Esophagus squamous epithelium (tissue), 5 donors: ENCODE results near the gene AIF1L. TPM values are rescaled to one million over a fixed set of nuclear protein-coding genes. Genes with fewer than 3 reads are reported as not detected.
A peak's percentile ranks its signal among the peaks of the same experiment; 100 is the strongest.

Source experiments
- DNase-seq: peaks from one replicate; lab custom pipeline; 2025; lab: John Stamatoyannopoulos, UW
- H3K27ac ChIP-seq, 4 donors: fragments of 200-600 bp; sonication (generic); one replicate each; pipeline ENCODE4 v1.5.1; 2016 to 2019; ENCODE audit warnings: mild to moderate bottlenecking in 1 of 4
- H3K27me3 ChIP-seq, 4 donors: fragments of 200-600 bp; sonication (generic); 1 replicate in 3 of 4; 2 replicates in 1 of 4; pipeline versions ENCODE4 v1.5.1 to v1.6.0; 2017 to 2021; ENCODE audit warnings: antibody characterized with exemption in 1 of 4
- H3K36me3 ChIP-seq, 3 donors: fragments of 200-600 bp; sonication (generic); one replicate each; pipeline ENCODE4 v1.5.1; 2016 to 2019
- H3K4me1 ChIP-seq, 3 donors: fragments of 200-600 bp; sonication (generic); one replicate each; pipeline ENCODE4 v1.5.1; 2017 to 2019
- H3K4me3 ChIP-seq, 4 donors: fragments of 200-600 bp; sonication (generic); 1 replicate in 3 of 4; 2 replicates in 1 of 4; pipeline ENCODE4 v1.5.1; 2016 to 2019; ENCODE audit warnings: mild to moderate bottlenecking in 2 of 4, moderate library complexity in 1 of 4
- H3K9me3 ChIP-seq, 3 donors: fragments of 200-600 bp; sonication (generic); one replicate each; pipeline ENCODE4 v1.5.1; 2016 to 2019
- POLR2A ChIP-seq, 4 donors: fragments of 450-650 bp; IDR thresholded peaks; one replicate each; pipeline ENCODE4 v1.6.1; 2017; ENCODE audit warnings: antibody characterized with exemption in 4 of 4, mild to moderate bottlenecking in 4 of 4, moderate library complexity in 3 of 4
- WGBS, 2 donors: methylation state at CpG; one replicate each; pipeline ENCODE4 v1.1.5; 2018; 5-methylcytosine and 5-hydroxymethylcytosine counted together
- intact Hi-C: fragments of 100-400 bp; cut with DNase I; formaldehyde crosslinking; loops from one replicate; pipeline ENCODE4 v1.15.0; 2022
- total RNA-seq, 4 donors: library from RNA; depleted of rRNA; stranded (reverse); fragments of >200 nt; gene quantifications; one replicate each; pipeline ENCODE4 v1.1.0, GENCODE V29; 2016
- TF ChIP-seq, protein P1 (sequence below), 6 experiments: fragments of 450-650 bp in 4 of 6; fragments of 200-600 bp in 2 of 6; sonication (generic) in 2 of 6; IDR thresholded peaks; one replicate each; pipeline ENCODE4 v1.5.1; 2016 to 2019; ENCODE audit warnings: antibody characterized with exemption in 6 of 6, mild to moderate bottlenecking in 4 of 6, moderate library complexity in 4 of 6
- donor health status: DM: yes; HTN: yes; CAD: no.

Gene AIF1L
- total RNA-seq, 4 donors from 2014 or later = 30.4 to 71.6 (median 38.3) TPM

- TF ChIP-seq, protein P1, sequence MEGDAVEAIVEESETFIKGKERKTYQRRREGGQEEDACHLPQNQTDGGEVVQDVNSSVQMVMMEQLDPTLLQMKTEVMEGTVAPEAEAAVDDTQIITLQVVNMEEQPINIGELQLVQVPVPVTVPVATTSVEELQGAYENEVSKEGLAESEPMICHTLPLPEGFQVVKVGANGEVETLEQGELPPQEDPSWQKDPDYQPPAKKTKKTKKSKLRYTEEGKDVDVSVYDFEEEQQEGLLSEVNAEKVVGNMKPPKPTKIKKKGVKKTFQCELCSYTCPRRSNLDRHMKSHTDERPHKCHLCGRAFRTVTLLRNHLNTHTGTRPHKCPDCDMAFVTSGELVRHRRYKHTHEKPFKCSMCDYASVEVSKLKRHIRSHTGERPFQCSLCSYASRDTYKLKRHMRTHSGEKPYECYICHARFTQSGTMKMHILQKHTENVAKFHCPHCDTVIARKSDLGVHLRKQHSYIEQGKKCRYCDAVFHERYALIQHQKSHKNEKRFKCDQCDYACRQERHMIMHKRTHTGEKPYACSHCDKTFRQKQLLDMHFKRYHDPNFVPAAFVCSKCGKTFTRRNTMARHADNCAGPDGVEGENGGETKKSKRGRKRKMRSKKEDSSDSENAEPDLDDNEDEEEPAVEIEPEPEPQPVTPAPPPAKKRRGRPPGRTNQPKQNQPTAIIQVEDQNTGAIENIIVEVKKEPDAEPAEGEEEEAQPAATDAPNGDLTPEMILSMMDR (IDR thresholded peaks at IDR 0.05) = no peak
- no peak for TF ChIP-seq POLR2A (IDR thresholded peaks at IDR 0.05)
- DNase-seq = no peak
- Histone ChIP-seq H3K4me3 (no peak overlapping the region), H3K27ac (no peak overlapping the region), H3K9me3 (no peaks in the 10 kb centered on the region), H3K4me1 (peaks cover 0 to 32% (median 5%) of the 10 kb centered on the region in 3 donors), H3K27me3 (peaks cover 0 to 47% (median 0%) of the 10 kb centered on the region in 4 donors), H3K36me3 (no peaks in the 10 kb centered on the region)
- 79 to 85% methylated on average over 2 to 10 of the region's 13 CpGs for WGBS, 2 donors
- intact Hi-C loops = no loop called here
These were observed 6.1 kb upstream of the AIF1L start for GRCh38 chr9:131090025-131090787.

GRCh38 chr9:131091352-131091992, 4.9 kb upstream of the AIF1L start:
- WGBS, 2 donors = 88 to 100% methylated on average over 3 to 10 of the region's 19 CpGs
- H3K4me3 ChIP-seq = no peak overlapping the region
- intact Hi-C loops = no loop called here
- DNase-seq = no peak
- H3K27ac ChIP-seq = no peak overlapping the region
- H3K4me1 ChIP-seq = peaks cover 6 to 45% (median 16%) of the 10 kb centered on the region in 3 donors
- TF ChIP-seq, protein P1 (IDR thresholded peaks at IDR 0.05) = no peak
- TF ChIP-seq POLR2A (IDR thresholded peaks at IDR 0.05) = no peak
- no peaks in the 10 kb centered on the region for H3K36me3 ChIP-seq
- peaks cover 0 to 54% (median 0%) of the 10 kb centered on the region in 4 donors for H3K27me3 ChIP-seq
- H3K9me3 ChIP-seq = no peaks in the 10 kb centered on the region

DNA sequence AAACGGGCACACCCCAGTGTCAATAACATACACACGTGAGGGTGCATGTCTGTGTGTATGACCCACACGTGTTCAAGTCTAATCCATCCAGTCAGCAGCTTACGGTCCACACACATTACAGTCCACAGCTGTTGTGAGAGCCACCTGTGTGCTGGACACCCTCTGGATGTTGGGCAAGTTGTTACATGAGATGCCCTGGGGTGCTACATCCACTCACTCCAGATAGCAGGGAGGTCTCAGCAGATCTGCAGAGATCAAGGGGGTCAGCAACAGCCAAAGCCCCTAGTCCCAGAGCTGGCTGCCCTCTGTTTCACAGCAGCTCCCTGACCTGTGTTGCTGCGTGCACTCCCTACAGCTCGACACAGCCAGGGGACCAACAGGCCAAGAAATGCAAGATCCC, 4.3 kb upstream of the AIF1L start:
- Histone ChIP-seq H3K9me3 (no peaks in the 10 kb centered on the region), H3K27me3 (peaks cover 0 to 57% (median 0%) of the 10 kb centered on the region in 4 donors), H3K27ac (no peak overlapping the region), H3K4me3 (no peak overlapping the region), H3K4me1 (peaks cover 6 to 50% (median 21%) of the 10 kb centered on the region in 3 donors), H3K36me3 (no peaks in the 10 kb centered on the region)
- TF ChIP-seq POLR2A (IDR thresholded peaks at IDR 0.05) = no peak
- TF ChIP-seq, protein P1 (IDR thresholded peaks at IDR 0.05) = no peak
- DNase-seq = no peak
- intact Hi-C loops = no loop called here
- WGBS, 2 donors = 72 to 79% methylated on average over 3 to 6 of the region's 6 CpGs

- no peak overlapping the region for H3K4me3 ChIP-seq
- H3K4me1 ChIP-seq = peaks cover 6 to 58% (median 23%) of the 10 kb centered on the region in 3 donors
- H3K9me3 ChIP-seq = no peaks in the 10 kb centered on the region
- peak overlapping the region in 1 of 4 donors; percentile 42 for H3K27ac ChIP-seq
- intact Hi-C loops = no loop called here
- H3K36me3 ChIP-seq = no peaks in the 10 kb centered on the region
- TF ChIP-seq, protein P1 (IDR thresholded peaks at IDR 0.05) = no peak
- TF ChIP-seq POLR2A (IDR thresholded peaks at IDR 0.05) = no peak
- WGBS, 2 donors = 75 to 78% methylated on average over 4 to 17 of the region's 24 CpGs
- no peak for DNase-seq
- peaks cover 0 to 60% (median 0%) of the 10 kb centered on the region in 4 donors for H3K27me3 ChIP-seq
These were observed 3.5 kb upstream of the AIF1L start for GRCh38 chr9:131092548-131093440.
